Skeletal muscle satellite cell (primary cell): Measurements from ENCODE around the gene MCM9.

Experiments
- H3K27me3 ChIP-seq: 2 replicates; pipeline ENCODE4 v1.7.0; 2013; ENCODE audit warnings: low read length; ENCODE audit not compliant: control insufficient read depth, insufficient read depth
- H3K36me3 ChIP-seq: 2 replicates; pipeline ENCODE4 v1.7.0; 2013; ENCODE audit warnings: mild to moderate bottlenecking, control low read depth, low read length; ENCODE audit not compliant: insufficient read depth
- H3K4me1 ChIP-seq: 2 replicates; pipeline ENCODE4 v1.7.0; 2013; ENCODE audit warnings: low read length; ENCODE audit not compliant: control insufficient read depth, insufficient read depth
- H3K4me2 ChIP-seq: 2 replicates; pipeline ENCODE4 v1.7.0; 2013; ENCODE audit warnings: mild to moderate bottlenecking, low read length
- H3K4me3 ChIP-seq: 2 replicates; pipeline ENCODE4 v1.7.0; 2013; ENCODE audit warnings: low read length
- H3K9ac ChIP-seq: 2 replicates; pipeline ENCODE4 v1.7.0; 2013; ENCODE audit warnings: mild to moderate bottlenecking, low read depth, low read length, moderate library complexity
- H3K9me3 ChIP-seq: replicated peaks from 2 replicates; pipeline ENCODE4 v1.7.0; 2013; ENCODE audit warnings: mild to moderate bottlenecking, control low read depth, low read length

Gene MCM9

GRCh38 chr6:118903691-118904090, 31.3 kb downstream of the MCM9 start:
- Histone ChIP-seq H3K4me3 (no peak overlapping the region), H3K36me3 (peaks cover 70% of the 10 kb centered on the region), H3K9me3 (no peaks in the 10 kb centered on the region), H3K4me1 (peaks cover 9% of the 10 kb centered on the region), H3K4me2 (no peak overlapping the region), H3K9ac (no peak overlapping the region), H3K27me3 (no peaks in the 10 kb centered on the region)

GRCh38 chr6:118903138-118903537, 31.8 kb downstream of the MCM9 start:
- no peaks in the 10 kb centered on the region for H3K27me3 ChIP-seq
- no peak overlapping the region for H3K4me3 ChIP-seq
- no peak overlapping the region for H3K9ac ChIP-seq

DNA sequence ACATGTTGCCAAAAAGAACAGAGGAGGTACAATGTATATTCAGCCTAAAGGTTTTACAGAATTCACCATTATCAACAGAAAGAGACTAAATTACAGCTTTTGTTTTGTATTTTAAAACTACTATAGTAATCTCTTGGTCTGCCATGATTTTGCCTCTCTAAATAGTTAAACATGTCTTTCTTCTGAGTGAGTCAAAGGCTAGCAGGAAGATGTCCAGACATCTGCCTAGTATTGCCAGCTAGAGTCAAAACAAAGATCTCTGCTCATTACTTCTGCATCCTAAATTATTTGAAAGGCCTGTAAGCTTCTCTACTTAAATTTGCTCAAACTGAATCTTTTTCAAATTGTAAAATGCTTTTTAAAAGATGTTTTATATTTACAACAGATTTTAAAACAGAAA, 32.2 kb downstream of the MCM9 start:
- no peaks in the 10 kb centered on the region for H3K27me3 ChIP-seq
- H3K36me3 ChIP-seq = peaks cover 62% of the 10 kb centered on the region
- no peak overlapping the region for H3K9ac ChIP-seq
- peak overlapping the region; percentile 9 for H3K4me2 ChIP-seq
- H3K4me3 ChIP-seq = no peak overlapping the region
- H3K9me3 ChIP-seq = no peaks in the 10 kb centered on the region
- H3K4me1 ChIP-seq = peaks cover 9% of the 10 kb centered on the region

More at GRCh38 chr6:118903138-118903537, 31.8 kb downstream of the MCM9 start:
- H3K36me3 ChIP-seq = peaks cover 66% of the 10 kb centered on the region
- peaks cover 9% of the 10 kb centered on the region for H3K4me1 ChIP-seq
- no peaks in the 10 kb centered on the region for H3K9me3 ChIP-seq
- no peak overlapping the region for H3K4me2 ChIP-seq

DNA sequence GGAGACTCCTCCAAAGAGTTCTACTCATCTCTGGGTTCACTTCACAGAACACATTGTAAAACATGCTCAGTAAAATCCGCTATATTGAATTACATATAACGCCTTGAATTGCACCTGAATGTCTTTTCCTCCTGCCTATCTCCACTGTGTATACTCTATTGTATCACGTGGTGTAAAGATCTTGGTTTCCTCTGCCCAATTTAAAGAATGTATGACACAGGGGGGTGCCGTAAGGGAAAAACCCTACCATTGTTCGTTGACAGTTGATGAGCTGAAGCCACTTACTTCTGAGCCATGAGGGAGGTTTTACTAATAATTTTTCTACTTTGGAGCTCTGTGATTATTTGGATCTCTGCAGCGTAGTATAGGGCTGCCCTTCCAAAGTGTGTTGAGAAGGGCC, 35.0 kb downstream of the MCM9 start:
- H3K9me3 ChIP-seq = no peaks in the 10 kb centered on the region
- H3K36me3 ChIP-seq = peaks cover 41% of the 10 kb centered on the region
- H3K9ac ChIP-seq = no peak overlapping the region
- no peak overlapping the region for H3K4me2 ChIP-seq
- H3K4me1 ChIP-seq = peaks cover 9% of the 10 kb centered on the region
- H3K27me3 ChIP-seq = no peaks in the 10 kb centered on the region
- no peak overlapping the region for H3K4me3 ChIP-seq

DNA sequence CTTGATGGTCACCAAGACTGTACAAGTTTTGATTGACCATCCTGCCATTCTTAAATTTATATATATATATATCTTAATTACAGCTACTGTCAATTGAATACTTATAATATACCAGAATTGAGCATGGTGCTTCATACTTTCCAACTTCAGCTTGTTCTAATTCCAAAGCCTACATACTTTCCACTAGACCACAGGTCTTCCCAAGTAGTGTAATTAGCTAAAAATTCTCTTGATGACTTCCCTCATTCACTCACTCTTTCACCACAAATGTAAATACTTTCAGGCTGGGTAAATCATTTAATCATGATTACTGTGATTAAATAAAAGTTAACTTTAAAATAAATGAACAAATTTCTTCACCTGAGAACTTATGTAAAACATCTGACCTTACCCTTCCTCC, 37.6 kb downstream of the MCM9 start:
- H3K9ac ChIP-seq = no peak overlapping the region
- peaks cover 25% of the 10 kb centered on the region for H3K36me3 ChIP-seq
- no peaks in the 10 kb centered on the region for H3K9me3 ChIP-seq
- H3K4me2 ChIP-seq = no peak overlapping the region
- H3K27me3 ChIP-seq = no peaks in the 10 kb centered on the region
- H3K4me3 ChIP-seq = no peak overlapping the region
- peaks cover 3% of the 10 kb centered on the region for H3K4me1 ChIP-seq

GRCh38 chr6:118896339-118897136, 38.4 kb downstream of the MCM9 start:
- Histone ChIP-seq H3K9ac (peak overlapping the region; percentile 95), H3K4me1 (peaks cover 11% of the 10 kb centered on the region), H3K27me3 (no peaks in the 10 kb centered on the region), H3K9me3 (no peaks in the 10 kb centered on the region), H3K4me2 (peak overlapping the region; percentile 82), H3K36me3 (peaks cover 18% of the 10 kb centered on the region), H3K4me3 (peak overlapping the region; percentile 93)

DNA sequence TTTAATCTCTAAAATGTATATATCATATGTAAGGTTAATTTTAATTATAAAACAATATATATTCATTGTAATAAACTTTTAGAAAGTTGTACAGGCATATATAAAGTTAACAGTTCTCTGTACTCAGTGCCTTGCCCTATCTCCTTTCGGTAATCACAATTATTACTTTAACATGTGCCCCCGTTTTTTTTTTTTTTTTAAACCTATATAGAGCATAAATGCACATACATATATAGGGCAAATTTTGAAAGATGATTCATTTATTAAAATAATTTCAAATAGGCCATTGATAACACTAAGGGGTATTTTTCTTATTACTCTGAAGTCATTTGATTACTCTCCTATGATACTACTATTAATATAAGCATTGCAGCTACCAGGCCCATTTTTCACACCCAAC, 39.1 kb downstream of the MCM9 start:
- peaks cover 18% of the 10 kb centered on the region for H3K4me1 ChIP-seq
- no peaks in the 10 kb centered on the region for H3K27me3 ChIP-seq
- H3K9ac ChIP-seq = peak overlapping the region; percentile 95
- no peaks in the 10 kb centered on the region for H3K9me3 ChIP-seq
- H3K4me3 ChIP-seq = peak overlapping the region; percentile 93
- H3K36me3 ChIP-seq = peaks cover 14% of the 10 kb centered on the region
- H3K4me2 ChIP-seq = peak overlapping the region; percentile 82

DNA sequence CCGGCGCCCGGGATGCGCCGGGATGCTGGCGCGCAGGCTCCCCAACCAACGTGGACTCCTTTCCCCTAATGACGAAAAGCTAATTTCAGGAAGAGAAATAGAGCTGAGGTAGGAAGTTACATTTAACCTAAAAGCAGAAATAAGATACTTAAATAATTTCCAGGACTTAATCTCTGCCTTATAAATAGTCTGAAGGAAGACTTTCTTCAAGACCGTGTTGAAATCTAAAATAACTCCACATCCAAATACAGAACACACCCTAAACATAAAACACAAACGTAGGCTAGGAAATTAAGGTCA, 39.7 kb downstream of the MCM9 start:
- Histone ChIP-seq H3K9me3 (no peaks in the 10 kb centered on the region), H3K27me3 (no peaks in the 10 kb centered on the region), H3K36me3 (peaks cover 12% of the 10 kb centered on the region), H3K4me1 (peaks cover 19% of the 10 kb centered on the region), H3K4me3 (peak overlapping the region; percentile 93), H3K9ac (peak overlapping the region; percentile 95), H3K4me2 (peak overlapping the region; percentile 82)

GRCh38 chr6:118894425-118895260, 40.3 kb downstream of the MCM9 start:
- Histone ChIP-seq H3K27me3 (no peaks in the 10 kb centered on the region), H3K4me1 (peaks cover 19% of the 10 kb centered on the region), H3K4me3 (peak overlapping the region; percentile 93), H3K9me3 (no peaks in the 10 kb centered on the region), H3K36me3 (peaks cover 12% of the 10 kb centered on the region), H3K4me2 (peak overlapping the region; percentile 82), H3K9ac (peak overlapping the region; percentile 95)

- Histone ChIP-seq H3K4me3 (peak within 1 kb of the TSS; percentile 93), H3K9me3 (no peaks in the 10 kb centered on the region), H3K4me2 (peak within 1 kb of the TSS; percentile 86), H3K4me1 (peaks cover 19% of the 10 kb centered on the region), H3K36me3 (peaks cover 8% of the 10 kb centered on the region), H3K27me3 (no peaks in the 10 kb centered on the region), H3K9ac (peak within 1 kb of the TSS; percentile 95)
Measured at GRCh38 chr6:118893807-118894424, 41.0 kb downstream of the MCM9 start, which contains the start of gene ASF1A. Gene ASF1A, plus strand, starts transcription at chr6:118894152. Its CDS starts 262 bp downstream, at chr6:118894414.

- Histone ChIP-seq H3K27me3 (no peaks in the 10 kb centered on the region), H3K9me3 (no peaks in the 10 kb centered on the region), H3K36me3 (peaks cover 4% of the 10 kb centered on the region), H3K4me2 (peak overlapping the region; percentile 86), H3K9ac (peak overlapping the region; percentile 85), H3K4me1 (peaks cover 19% of the 10 kb centered on the region), H3K4me3 (peak overlapping the region; percentile 93)
Measured at GRCh38 chr6:118893064-118893806, 41.7 kb downstream of the MCM9 start.
